Neutrophil (primary cell): Measurements from ENCODE around the gene FEZF1.

Experiments
- H3K27ac ChIP-seq: fragments of 200-600 bp; sonication (generic); 2 replicates; pipeline ENCODE4 v1.5.1; 2016; ENCODE audit warnings: mild to moderate bottlenecking, moderate library complexity
- H3K27me3 ChIP-seq: fragments of 200-600 bp; sonication (generic); 2 replicates; pipeline ENCODE4 v1.6.0; 2016; ENCODE audit warnings: mild to moderate bottlenecking
- H3K36me3 ChIP-seq: fragments of 200-600 bp; sonication (generic); 2 replicates; pipeline ENCODE4 v1.5.1; 2017
- H3K4me1 ChIP-seq, 2 experiments: fragments of 200-600 bp in 1 of 2; sonication (generic) in 1 of 2; 1 replicate in 1 of 2; 2 replicates in 1 of 2; pipeline versions ENCODE4 v1.5.1 to v1.6.1; 2013 to 2016; ENCODE audit warnings: low read depth in 1 of 2, low read length in 1 of 2, mild to moderate bottlenecking in 1 of 2, moderate library complexity in 1 of 2; ENCODE audit not compliant: control insufficient read depth in 1 of 2, insufficient read depth in 1 of 2
- H3K4me3 ChIP-seq, 2 experiments: fragments of 200-600 bp in 1 of 2; sonication (generic) in 1 of 2; 1 replicate in 1 of 2; 2 replicates in 1 of 2; pipeline ENCODE4 v1.5.1; 2013 to 2016; ENCODE audit warnings: low read depth in 1 of 2, low read length in 1 of 2, mild to moderate bottlenecking in 1 of 2, moderate library complexity in 1 of 2
- H3K9me3 ChIP-seq: fragments of 200-600 bp; sonication (generic); 2 replicates; pipeline ENCODE4 v1.5.1; 2016
- CTCF ChIP-seq: fragments of 200-600 bp; sonication (generic); IDR thresholded peaks from 2 replicates; pipeline ENCODE4 v1.5.1; 2016; ENCODE audit warnings: antibody characterized with exemption

FEZF1 gene

GRCh38 chr7:122340427-122340826 is 35.9 kb upstream of the FEZF1 start:
- no peaks in the 10 kb centered on the region for H3K9me3 ChIP-seq
- no peak overlapping the region for H3K27ac ChIP-seq
- no peaks in the 10 kb centered on the region for H3K36me3 ChIP-seq
- no peak overlapping the region for H3K4me3 ChIP-seq
- H3K27me3 ChIP-seq, result no peaks in the 10 kb centered on the region
- no peak for TF ChIP-seq CTCF
- H3K4me1 ChIP-seq, result no peaks in the 10 kb centered on the region

GRCh38 chr7:122339145-122339904 is 34.8 kb upstream of the FEZF1 start:
- Histone ChIP-seq H3K4me1 (no peaks in the 10 kb centered on the region), H3K27ac (no peak overlapping the region), H3K27me3 (no peaks in the 10 kb centered on the region), H3K9me3 (no peaks in the 10 kb centered on the region), H3K4me3 (no peak overlapping the region), H3K36me3 (no peaks in the 10 kb centered on the region)
- no peak for TF ChIP-seq CTCF

GRCh38 chr7:122337011-122337410 is 32.5 kb upstream of the FEZF1 start:
- no peaks in the 10 kb centered on the region for H3K4me1 ChIP-seq
- no peaks in the 10 kb centered on the region for H3K27me3 ChIP-seq
- no peak overlapping the region for H3K27ac ChIP-seq
- H3K4me3 ChIP-seq, result no peak overlapping the region
- no peaks in the 10 kb centered on the region for H3K9me3 ChIP-seq
- no peak for TF ChIP-seq CTCF
- H3K36me3 ChIP-seq, result no peaks in the 10 kb centered on the region

GRCh38 chr7:122329145-122329802 is 24.7 kb upstream of the FEZF1 start:
- no peak overlapping the region for H3K4me3 ChIP-seq
- no peaks in the 10 kb centered on the region for H3K4me1 ChIP-seq
- no peak for TF ChIP-seq CTCF
- H3K36me3 ChIP-seq, result no peaks in the 10 kb centered on the region
- no peaks in the 10 kb centered on the region for H3K9me3 ChIP-seq
- H3K27me3 ChIP-seq, result no peaks in the 10 kb centered on the region
- H3K27ac ChIP-seq, result no peak overlapping the region

- H3K27me3 ChIP-seq, result no peaks in the 10 kb centered on the region
- H3K4me3 ChIP-seq, result no peak overlapping the region
- no peaks in the 10 kb centered on the region for H3K9me3 ChIP-seq
- no peak overlapping the region for H3K27ac ChIP-seq
- no peak for TF ChIP-seq CTCF
- H3K4me1 ChIP-seq, result no peaks in the 10 kb centered on the region
- no peaks in the 10 kb centered on the region for H3K36me3 ChIP-seq
These were observed 23.4 kb upstream of the FEZF1 start for GRCh38 chr7:122327969-122328368.
